Measurements from ENCODE around the gene TRIM52.

- TF ChIP-seq, protein P1, sequence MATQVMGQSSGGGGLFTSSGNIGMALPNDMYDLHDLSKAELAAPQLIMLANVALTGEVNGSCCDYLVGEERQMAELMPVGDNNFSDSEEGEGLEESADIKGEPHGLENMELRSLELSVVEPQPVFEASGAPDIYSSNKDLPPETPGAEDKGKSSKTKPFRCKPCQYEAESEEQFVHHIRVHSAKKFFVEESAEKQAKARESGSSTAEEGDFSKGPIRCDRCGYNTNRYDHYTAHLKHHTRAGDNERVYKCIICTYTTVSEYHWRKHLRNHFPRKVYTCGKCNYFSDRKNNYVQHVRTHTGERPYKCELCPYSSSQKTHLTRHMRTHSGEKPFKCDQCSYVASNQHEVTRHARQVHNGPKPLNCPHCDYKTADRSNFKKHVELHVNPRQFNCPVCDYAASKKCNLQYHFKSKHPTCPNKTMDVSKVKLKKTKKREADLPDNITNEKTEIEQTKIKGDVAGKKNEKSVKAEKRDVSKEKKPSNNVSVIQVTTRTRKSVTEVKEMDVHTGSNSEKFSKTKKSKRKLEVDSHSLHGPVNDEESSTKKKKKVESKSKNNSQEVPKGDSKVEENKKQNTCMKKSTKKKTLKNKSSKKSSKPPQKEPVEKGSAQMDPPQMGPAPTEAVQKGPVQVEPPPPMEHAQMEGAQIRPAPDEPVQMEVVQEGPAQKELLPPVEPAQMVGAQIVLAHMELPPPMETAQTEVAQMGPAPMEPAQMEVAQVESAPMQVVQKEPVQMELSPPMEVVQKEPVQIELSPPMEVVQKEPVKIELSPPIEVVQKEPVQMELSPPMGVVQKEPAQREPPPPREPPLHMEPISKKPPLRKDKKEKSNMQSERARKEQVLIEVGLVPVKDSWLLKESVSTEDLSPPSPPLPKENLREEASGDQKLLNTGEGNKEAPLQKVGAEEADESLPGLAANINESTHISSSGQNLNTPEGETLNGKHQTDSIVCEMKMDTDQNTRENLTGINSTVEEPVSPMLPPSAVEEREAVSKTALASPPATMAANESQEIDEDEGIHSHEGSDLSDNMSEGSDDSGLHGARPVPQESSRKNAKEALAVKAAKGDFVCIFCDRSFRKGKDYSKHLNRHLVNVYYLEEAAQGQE (IDR thresholded peaks at IDR 0.05; ENCODE audit: insufficient replicate concordance, low read depth) = no peak
- TF ChIP-seq, protein P2, sequence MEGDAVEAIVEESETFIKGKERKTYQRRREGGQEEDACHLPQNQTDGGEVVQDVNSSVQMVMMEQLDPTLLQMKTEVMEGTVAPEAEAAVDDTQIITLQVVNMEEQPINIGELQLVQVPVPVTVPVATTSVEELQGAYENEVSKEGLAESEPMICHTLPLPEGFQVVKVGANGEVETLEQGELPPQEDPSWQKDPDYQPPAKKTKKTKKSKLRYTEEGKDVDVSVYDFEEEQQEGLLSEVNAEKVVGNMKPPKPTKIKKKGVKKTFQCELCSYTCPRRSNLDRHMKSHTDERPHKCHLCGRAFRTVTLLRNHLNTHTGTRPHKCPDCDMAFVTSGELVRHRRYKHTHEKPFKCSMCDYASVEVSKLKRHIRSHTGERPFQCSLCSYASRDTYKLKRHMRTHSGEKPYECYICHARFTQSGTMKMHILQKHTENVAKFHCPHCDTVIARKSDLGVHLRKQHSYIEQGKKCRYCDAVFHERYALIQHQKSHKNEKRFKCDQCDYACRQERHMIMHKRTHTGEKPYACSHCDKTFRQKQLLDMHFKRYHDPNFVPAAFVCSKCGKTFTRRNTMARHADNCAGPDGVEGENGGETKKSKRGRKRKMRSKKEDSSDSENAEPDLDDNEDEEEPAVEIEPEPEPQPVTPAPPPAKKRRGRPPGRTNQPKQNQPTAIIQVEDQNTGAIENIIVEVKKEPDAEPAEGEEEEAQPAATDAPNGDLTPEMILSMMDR (IDR thresholded peaks at IDR 0.05; ENCODE audit: insufficient read depth, low read length) = no peak
- TF ChIP-seq POLR2AphosphoS5 (IDR thresholded peaks at IDR 0.05; ENCODE audit: low read depth) (peak; percentile 90), GABPA (IDR thresholded peaks at IDR 0.05; ENCODE audit: low read depth) (no peak)
These were observed 25.1 kb downstream of the TRIM52 start for GRCh38 chr5:181235689-181236366.

Measured in HL-60 (cell line).